ENCODE measurements around the gene CPLX1.
"Not testable (repeated sequence)": the region's sequence is repeated elsewhere in the genome, so short reads cannot be mapped to it uniquely, and the experiment has no call there.

Gene CPLX1

DNA sequence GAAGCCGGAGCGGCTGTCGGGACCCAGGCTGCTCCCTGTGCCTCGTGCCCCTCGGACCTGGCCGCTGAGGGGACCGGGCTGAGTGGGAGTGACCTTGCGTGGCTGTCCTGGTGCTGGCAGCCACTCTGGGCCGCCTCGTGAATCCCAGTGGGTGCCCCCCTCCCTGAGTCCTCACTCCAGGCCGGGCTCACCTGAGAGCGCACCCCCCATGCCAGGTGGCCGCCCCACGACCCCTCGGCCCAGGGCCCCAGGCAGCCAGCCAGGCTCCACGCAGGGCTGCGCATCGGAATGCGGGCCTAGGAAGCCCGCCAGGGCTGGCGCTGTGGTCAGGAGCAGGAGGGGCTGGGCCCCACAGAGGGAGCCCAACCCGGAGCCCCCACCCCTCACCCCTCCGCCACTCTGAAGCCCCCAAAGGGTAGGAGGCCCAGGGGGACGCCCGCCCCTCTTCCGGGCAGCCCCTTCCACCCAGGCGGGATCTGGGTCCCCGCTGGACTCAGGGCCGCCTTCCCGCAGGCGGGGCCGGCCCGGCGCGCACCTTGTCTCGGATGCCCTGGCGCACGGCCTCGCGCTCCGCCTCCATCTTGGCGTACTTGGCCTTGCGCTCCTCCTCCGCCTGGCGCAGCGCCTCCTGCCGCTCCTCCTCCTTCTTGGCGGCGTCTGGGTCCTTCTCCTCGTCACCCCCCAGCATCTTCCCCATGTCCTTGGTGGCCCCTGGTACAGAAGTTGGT is 33.9 kb downstream of the CPLX1 start:
- DNase-seq (ENCODE audit: low read depth) = no peak

DNA sequence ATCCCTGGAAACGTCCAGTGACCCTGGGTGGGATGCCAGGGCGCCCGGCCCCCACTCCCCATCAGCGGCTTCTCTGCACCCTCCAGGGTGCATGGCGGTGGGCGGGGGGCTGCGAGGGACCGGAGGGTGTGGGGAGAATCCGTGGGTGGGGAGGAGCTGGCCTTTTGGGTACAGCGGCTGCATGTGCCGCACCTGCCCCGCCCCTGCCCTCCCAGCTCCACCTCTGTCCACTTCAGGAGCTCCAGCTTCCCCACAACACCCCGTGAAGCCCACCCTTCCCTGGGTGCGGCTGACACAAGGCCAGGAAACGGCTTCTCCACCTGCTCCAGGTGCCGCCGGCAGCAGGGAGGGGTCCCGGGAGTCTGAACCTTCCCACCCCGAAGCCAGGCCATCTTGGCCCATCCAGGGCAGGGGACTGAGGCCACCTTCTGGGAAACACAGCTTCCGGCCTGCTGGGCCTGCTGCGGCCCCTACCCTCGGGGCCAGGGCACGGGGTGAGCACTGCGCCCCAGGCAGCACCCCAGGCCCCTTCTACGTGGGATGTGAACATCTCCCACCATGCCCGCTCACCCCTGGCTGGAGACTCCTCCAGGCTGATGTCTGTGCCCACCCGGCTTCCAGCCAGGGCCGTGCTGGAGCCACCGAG is 34.6 kb downstream of the CPLX1 start:
- DNase-seq (ENCODE audit: low read depth) = no peak

DNA sequence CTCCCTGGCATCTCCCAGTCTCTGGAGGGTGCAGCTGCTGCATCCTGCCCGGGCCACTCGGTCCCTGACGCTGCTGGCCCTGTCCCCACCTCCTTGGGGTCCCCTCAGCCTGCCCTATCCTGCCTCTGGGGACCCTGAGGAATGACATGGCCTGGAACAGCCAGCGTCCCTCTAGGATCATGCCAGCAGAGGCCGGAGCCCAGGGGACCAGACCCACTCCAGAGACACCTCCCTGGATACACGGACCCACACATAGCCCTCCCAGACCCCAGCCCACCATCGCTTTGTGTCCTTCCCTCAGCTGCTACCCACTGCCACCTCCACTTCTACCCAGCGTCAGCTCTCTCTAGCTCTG is 35.5 kb downstream of the CPLX1 start:
- DNase-seq (ENCODE audit: low read depth) = no peak

DNA sequence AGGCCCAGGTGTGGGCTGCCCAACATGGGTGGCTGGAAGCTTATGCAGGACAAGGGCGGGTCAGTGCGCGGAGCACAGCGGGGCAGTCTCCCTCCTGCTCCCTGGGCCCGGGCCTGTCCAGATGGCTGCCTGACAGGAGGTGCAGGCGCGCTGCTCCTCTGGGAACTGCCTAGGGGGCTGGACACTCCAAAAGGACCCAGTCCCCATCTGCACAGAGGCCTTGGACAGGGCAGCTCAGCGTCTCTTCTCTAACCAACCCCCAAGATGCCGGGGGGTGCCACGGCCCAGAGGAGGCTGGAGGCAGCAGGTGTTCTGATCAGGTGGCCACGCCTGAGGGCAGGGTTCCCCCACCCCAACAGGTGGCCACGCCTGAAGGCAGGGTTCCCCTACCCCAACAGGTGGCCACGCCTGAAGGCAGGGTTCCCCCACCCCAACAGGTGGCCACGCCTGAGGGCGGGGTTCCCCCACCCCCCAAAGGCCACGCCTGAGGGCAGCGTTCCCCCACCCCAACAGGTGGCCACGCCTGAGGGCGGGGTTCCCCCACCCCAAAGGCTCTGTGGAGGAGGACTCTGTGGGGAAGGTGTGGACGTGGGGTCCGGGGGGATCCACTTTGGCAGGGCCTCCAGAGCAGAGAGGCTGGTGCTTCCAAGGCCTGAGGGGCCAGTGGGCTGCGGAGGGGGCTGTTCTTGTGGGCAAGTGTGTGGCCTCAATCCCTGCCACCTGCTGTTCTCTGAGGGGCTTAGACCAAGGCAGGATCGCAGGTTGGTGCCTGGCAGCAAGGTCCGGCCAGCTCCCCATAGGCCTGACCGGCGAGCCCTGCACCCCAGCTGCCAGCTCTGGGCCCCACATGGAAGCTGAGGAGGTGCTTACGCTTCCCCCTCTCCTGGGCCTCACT is 36.1 kb downstream of the CPLX1 start:
- no peak for DNase-seq (ENCODE audit: low read depth)

DNA sequence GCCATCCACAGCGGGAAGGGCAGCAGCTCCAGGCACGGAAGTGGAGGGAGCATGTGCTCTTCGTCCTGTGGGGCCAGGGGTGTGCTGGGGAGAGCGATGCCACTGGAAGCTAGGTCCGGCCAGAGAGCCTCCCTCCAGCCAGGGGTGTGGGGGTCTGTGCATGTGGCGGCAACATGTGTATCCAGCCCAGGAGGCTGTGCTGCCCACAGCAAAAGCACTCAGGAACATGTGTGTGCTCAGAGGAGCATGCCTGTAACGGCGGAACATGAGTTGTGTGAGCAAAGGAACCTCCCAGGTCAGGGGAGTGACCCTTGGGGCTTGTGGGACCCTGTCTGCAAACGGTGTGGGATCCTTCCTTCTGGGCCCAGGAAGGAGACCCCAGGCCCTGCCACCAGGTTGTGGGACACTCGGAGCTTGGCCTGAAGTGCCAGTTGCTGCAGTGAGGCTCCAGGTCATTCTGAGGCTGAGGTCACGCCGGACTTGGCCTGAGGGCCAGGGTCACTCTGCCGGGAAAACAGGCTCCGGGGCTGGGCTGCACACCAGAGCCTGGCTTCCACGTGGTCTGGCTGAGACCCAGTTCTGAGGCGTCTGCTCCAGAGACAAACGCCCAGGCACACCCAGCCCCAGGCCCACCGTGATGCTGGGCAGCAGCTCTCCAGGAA is 37.2 kb downstream of the CPLX1 start:
- DNase-seq (ENCODE audit: low read depth) = no peak

DNA sequence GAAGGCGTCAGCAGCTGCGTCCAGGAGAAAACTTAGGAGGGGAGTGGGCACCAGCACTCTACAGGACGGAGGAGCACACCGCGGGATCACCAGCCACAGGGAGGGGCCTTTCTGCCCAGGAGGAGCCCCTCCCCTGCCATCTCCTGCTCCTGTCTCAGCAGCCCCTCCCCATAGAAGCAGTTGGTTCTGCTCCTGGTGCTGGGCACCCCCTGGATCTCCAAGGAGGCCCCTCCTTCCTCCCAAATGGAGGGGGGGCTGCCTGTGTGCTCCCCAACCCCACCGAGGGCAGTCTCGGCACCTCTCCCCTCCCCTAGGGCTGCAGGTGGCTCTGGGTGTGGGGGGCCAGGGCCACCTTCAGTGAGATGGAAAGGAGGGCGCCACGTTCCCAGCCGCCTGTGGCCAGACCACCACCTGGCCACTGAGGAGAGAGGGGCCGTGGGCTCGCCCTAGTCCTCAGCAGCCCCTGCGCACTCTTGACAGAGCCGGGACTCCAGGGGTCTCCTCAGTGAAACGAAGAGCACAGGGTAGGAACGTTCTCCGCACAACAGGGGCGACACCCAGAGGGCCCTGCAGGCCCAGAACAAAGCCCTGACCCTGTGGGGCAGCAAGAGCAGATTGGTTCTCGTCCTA is 37.8 kb downstream of the CPLX1 start:
- DNase-seq (ENCODE audit: low read depth) = no peak

DNA sequence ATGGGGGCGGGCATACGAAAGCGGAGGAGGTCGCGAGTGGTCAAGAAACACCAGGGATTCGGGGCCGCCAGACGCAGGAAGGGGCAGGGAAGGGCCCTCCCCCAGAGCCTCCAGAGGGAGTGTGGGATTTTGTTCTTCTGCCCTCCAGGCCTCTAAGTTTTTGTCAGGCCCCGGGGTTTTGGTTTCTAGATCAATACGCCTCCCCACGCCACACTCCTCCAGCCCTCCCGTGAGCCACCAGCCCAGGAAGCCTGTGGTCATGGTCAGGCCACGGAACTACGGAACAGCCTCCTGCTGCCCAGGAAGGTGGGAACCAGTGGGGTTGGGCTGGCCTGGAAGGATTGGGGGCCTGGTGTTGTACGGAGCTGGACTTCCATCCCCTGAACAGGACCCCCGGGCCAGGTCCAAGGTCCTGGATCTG is 38.4 kb downstream of the CPLX1 start:
- DNase-seq (ENCODE audit: low read depth) = no peak

DNA sequence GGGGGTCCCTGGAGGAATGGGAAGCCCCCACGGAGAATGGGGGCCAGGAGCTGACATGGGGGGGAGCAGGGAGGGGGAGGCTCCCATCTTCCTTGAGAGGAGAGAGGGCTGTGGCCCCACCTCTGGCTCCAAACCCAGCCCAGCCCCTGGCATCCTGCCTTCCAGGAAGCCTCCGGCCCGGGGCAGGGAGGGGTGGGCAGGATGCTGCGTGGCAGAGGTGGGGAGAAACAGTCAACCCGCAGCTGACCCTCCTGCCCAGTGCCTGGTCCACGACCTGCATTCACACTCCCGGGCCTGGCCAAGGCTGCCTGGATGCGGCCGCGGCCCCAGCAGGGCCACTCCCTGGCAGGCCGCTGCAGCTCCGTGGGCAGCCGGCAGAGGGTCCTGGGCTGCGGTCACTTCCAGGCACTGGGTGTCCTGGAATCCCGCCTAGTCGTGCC is 39.0 kb downstream of the CPLX1 start:
- DNase-seq (ENCODE audit: low read depth) = no peak

DNA sequence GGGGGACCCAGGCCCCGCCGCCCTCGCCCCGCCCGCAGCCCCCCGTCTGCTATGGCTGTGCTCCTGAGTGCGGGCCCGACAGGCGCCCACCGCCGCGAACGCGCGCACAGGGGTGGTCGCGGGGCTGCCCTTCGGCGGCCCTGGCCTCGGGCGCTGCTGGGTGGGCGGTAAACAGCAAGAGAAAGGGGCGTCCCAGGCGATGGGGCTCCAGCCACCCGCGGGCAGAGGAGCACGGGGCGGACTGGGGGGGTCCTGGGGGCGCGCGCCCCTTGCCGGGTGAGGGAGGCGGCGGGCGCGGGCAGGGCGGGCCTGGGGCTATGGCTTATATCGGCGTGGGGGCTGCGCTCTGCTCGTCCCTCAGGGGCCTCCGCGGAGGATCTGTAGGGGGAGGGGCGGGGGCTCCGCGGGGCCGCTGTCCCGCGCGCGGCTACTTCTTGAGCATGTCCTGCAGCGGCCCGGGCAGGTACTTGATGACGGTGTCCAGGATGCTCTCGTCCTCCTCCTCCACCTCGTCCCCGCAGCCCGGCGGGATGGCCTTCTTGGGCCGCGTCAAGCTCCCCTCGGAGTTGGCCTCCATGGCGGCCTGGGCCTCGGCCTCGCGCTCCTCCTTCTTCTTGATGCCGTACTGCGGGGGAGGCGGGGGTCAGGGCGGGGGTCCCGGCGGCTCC is 39.7 kb downstream of the CPLX1 start:
- no peak for DNase-seq (ENCODE audit: low read depth)

DNA sequence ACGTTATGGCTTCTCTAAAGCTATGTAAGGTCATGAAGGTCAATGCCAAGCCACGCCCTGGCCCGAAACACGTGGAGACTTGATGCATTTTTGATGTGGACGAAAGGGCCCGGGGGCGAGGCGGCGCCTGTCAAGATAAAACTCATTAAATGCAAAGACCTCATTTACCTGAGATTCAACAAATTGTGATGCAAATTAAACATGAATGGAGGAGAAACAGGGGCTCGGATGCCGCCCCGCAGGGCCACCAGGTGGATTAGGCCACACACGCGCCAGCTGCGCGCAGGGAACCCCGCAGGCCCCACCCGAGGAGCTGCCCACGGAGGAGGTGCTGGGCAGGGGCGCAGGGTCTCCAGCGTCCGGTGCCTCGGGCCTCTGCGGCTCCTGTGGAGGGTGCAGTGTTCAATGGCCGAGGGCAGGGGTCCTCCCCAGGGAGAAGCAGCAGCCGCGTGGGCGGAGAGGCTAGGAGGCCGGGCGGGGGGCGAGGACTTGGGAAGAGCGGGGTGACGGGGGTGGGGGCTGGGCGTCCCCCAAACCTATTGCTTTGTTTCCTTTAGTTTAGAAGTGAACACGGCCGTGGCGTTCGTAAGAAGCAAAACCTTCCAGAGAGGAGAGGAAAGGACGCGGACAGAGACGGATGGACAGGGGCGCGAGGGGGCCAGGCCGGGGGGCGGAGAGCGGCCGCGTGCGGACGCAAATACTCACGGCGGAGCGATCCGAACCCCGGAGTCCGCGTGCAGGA is 40.4 kb downstream of the CPLX1 start:
- no peak for DNase-seq (ENCODE audit: low read depth)

DNA sequence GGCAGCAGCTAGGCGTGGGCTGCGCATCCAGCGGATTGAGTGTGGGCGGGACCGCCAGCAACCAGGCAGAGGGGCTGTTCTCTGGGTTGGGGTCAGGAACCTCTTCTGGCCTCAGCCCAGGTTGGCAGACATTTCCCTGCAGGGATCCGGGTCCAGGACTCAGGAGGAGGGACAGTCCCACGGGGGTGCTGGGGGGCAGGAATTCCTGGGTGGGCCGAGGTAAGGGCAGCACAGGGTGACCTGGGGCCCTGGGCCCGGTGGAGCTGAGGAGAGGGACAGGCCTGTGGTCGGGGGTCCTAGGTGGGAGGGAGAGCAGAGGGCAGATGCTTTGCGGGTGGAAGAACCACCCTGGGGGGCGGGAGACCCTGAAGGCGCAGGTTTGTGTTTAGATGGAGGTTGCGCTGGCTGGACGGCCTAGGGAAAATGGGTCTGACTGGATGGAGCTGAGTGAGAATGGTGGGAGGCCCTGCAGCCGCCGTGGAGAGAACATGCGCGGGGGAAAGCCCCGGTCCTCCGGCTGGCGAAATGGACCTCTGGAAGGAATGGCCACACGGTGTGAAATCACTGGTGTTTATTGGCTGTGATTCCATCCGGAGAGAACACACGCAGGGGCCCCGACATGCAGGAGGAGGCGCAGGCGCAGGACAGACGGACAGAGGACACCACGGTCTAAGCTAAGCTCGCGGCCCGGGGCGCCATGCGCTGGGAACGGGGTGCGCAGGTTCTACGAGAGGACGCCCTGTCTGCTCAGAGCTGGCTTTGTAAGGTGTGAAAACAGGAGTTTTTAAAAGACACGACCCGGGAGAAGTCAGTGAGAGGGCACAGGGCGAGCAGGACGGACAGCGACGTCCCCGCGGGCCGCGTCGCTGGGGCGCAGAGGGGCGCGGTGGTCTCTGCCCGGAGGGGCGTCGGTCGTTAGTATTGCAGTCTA is 41.3 kb downstream of the CPLX1 start:
- no peak for DNase-seq (ENCODE audit: low read depth)

DNA sequence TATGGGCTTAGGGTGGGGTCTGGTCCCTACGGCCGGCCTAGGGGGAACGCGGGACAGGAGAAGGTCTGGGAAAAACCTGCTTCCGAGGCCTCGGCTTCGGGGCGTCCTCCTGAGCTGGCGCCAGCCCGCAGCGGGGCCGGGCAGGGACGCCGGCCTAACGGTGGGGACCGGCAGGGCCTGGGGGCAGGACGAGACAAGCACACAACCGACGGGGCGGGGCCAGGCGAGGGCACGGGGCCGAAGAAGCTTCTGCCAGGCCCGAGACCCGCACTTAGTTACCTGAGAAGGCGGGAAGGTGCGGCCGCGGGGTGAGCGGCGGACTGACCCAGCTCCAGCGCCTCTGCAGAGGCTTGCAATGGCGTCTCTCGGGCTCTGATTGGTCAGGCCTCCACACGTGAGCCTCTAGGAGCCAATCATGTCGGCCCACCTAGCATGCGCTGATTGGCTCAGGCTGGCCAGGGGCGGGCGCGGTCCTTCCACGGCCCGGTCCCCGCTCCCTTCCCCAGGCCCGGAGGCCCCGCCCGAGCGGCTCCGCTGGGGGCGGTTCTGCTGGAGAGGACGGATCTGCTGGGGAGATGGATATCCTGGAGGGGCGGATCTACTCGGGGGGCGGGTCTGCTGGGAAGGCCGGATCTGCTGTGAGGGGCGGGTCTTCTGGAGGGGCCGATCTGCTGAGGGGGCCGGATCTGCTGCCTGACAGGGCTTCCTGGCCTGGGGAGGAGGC is 44.3 kb downstream of the CPLX1 start:
- peak; percentile 97 for DNase-seq (ENCODE audit: low read depth)

DNA sequence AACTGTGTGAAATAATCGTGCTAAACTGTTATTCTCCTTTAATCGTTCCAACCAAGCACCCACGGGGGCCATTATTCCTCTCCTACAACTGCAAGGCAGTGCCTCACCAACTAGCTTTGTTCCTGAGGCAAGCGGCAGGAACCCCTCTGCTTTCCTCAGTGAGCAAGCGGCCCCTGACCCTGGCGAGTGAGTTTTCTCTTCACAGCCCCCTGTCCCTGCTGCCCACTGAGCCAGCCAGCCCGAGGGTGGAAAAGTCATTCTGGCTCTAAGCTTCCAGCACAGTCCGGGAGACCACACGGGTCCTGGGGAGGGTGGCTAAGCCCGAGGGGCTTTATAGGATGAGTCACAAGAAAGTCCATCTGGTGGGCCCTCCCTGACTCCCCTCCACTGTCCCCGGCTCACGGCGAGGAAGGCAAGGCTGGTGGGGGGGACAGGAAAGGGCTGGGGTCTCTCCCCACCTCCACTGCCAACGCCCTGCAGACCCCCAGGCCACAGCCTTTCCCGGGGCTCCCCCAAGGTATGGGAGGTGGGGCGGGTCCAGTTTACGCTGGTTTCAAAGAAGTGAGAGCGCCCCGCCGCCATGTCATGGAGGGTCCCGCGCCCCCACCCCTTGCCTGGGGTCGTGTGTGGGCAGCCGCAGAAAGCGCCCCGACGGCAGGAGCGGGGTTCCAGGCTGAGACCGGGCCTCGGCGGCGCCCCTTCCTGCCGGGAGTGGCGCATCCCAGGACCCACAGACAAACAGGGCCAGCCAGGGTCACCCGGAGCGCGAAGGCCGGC is 45.0 kb downstream of the CPLX1 start:
- no peak for DNase-seq (ENCODE audit: low read depth)

DNA sequence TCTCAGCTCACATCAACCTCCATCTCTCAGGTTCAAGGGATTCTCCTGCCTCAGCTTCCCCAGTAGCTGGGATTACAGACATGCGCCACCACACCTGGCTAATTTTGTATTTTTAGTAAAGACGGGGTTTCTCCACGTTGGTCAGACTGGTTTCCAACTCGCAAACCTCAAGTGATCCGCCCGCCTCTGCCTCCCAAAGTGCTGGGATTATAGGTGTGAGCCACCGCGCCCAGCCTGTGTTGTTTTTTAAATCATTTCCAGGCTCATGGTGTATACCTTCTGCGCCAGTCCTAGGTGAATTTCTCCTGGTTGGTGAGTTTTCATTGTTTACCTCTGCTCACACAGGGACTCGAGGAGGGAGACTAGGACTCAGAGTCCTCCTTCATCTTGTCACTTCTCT is 45.7 kb downstream of the CPLX1 start:
- DNase-seq (ENCODE audit: low read depth) = not testable (repeated sequence)

DNA sequence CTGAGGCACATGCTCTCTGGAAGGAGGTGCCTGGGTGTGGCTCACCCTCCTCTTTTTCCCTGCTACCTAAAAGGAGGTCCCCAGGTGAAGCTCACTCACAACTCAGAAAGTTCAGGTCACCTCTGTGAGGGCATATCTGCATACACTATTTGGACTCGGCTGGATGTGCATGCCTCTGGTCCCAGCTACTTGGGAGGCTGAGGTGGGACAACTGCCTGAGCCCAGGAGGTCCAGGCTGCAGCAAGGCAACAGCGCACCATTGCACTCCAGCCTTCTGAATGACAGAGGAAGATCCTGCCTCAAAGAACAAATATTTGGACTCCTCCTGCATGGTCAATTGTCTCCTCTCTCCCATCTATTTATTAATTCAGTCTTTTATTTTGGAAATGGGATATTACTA is 46.4 kb downstream of the CPLX1 start:
- no peak for DNase-seq (ENCODE audit: low read depth)

DNA sequence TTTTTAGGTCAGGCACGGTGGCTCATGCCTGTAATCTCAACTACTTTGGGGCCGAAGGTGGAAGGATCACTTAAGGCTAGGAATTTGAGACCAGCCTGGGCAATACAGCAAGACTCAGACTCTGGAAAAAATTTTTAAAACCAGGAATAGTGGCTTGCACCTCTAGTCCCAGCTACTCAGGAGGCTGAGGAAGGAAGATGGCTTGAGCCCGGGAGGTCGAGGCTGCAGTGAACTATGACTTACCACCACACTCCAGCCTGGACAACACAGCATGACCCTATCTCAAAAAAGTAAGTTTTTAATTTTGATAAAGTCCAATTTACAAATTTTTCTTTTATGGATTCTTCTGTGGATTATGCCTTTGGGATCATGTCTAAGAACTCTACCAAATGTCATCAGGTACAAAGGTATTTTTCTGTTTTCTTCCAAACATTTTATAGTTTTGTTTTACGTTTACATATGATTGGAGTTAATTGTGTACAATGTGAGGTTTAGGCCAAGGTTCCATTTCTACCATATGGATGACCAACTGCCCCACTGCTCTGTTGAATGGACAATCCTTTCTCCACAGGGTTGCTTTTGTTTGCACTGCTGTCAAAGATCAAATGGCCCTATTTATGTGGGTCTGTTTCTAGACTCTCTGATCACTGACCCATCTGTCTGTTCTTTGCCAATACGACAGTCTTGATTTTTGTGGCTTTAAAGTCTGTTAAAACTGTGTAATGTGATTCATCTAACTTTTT is 48.2 kb downstream of the CPLX1 start:
- DNase-seq (ENCODE audit: low read depth) = no peak

DNA sequence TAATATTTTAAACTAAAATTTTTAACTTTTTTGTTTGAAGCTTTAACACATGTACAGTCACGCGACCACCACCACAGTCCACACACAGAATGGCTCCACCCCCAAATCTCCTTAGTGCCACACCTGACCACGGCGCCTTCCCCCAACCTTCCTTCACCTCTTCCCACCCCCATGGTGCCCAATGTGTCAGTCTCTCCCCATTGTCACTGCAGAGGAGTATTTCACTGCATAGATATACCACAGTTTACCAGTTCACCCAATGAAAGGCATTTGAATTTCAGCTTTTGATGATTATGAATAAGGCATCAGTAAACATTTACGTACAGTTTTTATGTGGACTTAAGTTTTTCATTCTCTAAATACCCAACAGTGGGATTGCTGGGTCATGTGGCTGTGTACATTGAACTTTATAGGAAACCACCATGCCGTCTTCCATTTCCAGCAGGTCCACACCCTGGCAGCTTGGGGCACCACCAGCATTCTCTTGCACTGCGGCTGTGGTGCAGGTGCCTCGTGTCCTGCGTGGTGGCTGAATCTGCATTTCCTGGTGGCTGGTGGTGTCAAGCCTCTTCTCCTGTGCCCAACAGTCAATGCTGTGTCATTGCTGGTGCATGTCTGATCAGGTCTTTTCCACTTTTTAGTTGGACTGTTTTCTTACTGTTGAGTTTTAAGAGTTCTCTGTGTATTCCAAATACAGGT is 49.0 kb downstream of the CPLX1 start:
- no peak for DNase-seq (ENCODE audit: low read depth)

Measured in activated gamma-delta T cell treated with anti-CD3 and anti-CD28 coated beads, Interleukin-2, amount 50 U/mL, for 16 hours (primary cell).